Measurements from ENCODE around the gene DDX39A.
"Not testable (repeated sequence)": the region's sequence is repeated elsewhere in the genome, so short reads cannot be mapped to it uniquely, and the experiment has no call there.

The DDX39A gene

DNA sequence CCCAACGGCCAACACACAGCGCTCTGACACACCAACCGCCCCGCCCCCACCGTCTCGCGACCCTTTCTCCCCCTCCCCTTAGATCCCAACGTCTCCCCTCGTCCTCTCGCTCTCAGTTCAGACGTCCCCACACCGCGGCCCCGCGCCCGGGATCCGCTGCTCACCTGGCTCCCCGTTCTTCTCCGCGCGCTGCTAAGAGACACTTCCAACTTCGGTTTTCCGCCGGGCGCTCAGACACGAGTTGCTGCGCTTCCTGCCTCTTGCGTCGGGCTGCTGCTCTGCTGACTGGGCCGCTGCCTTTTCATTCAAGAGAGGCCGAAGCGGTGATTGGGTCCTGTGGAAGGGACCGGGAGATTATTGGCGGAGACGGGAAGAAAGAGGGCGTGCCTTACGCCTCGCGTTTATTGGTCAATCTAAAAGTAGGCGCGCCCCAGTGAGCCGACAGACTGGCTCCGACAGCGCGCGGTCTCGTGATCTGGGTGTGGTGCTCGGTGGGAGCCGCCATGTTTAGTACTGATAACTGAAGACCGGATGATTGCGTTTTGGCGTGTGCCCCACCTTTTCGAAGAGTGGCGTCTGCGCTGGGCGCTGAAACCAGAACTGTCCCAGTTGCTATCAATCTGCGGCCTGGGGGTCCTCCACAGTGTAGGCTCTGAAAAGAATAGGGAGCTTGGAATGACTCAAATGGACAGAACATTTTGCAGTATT, at the start of gene DDX39A:
DDX39A (minus strand) TSS at position 236 of the 708 bp plus-strand sequence. CDS start 6,121 bp downstream, outside the sequence.
- DNase-seq (ENCODE audit: low spot score) = peak; percentile 100

GRCh38 chr19:14467816-14468215, 48.7 kb upstream of the DDX39A start:
- DNase-seq (ENCODE audit: low spot score) = no peak

DNA sequence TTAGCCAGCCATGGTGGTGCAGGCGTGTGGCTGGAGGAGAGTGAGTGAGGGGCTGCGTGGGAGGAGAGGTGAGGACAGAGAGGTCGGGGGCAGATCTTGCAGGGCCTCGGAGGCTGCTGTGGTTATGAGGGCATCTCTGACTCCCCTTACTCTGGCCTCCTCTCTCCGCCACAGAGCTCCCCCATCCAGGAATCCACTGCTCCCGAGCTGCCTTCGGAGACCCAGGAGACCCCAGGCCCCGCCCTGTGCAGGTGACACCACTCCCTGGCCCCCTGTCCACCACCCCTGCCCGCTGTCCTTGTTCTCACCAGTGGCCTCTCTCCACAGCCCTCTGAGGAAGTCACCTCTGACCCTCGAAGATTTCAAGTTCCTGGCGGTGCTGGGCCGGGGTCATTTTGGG, 48.2 kb upstream of the DDX39A start:
- no peak for DNase-seq (ENCODE audit: low spot score)

DNA sequence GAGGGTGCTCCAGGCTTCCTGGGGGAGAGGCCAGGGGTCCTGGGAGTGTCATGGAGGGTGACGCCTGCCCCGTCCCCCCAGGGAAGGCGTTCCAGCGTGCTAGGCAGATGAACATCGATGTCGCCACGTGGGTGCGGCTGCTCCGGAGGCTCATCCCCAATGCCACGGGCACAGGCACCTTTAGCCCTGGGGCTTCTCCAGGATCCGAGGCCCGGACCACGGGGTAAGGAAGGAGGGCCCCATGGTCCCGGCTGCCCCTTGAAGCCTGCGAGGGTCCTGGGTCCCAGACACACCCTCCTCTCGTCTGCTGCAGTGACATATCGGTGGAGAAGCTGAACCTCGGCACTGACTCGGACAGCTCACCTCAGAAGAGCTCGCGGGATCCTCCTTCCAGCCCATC, 44.6 kb upstream of the DDX39A start:
- DNase-seq (ENCODE audit: low spot score) = no peak

DNA sequence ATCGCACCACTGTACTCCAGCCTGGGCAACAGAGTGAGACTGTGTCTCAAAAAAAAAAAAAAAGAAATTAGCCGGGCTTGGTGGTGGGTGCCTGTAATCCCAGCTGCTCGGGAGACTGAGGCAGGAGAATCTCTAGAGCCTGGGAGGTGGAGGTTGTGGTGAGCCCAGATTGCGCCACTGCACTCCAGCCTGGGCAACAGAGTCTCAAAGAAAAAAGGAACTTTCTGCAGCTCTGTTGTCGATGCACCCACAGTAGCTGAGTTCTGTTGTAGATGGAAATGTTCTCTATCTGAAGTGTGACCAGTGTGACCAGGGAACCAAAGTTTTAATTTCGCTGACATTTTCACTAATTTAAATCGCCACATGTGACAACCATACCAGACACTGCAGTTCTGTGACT, 43.3 kb upstream of the DDX39A start:
- not testable (repeated sequence) for DNase-seq (ENCODE audit: low spot score)

- DNase-seq (ENCODE audit: low spot score) = no peak
These were observed 41.8 kb upstream of the DDX39A start for GRCh38 chr19:14460935-14461334.

GRCh38 chr19:14459703-14460102, 40.6 kb upstream of the DDX39A start:
- no peak for DNase-seq (ENCODE audit: low spot score)

DNA sequence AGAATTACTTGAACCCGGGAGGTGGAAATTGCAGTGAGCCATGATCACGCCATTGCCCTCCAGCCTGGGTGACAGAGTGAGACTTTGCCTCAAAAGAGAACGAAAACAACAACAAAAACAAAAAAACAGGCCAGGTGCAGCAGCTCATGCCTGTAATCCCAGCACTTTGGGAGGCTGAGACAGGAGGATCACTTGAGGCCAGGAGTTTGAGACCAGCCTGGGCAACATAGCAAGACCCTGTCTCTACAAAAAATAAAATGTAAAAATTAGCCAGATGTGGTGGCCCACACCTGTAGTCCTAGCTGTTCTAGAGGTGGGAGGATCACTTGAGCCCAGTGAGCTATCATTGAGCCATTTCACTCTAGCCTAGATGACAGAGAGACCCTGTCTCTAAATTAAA, 33.2 kb upstream of the DDX39A start:
- DNase-seq (ENCODE audit: low spot score) = not testable (repeated sequence)

DNA sequence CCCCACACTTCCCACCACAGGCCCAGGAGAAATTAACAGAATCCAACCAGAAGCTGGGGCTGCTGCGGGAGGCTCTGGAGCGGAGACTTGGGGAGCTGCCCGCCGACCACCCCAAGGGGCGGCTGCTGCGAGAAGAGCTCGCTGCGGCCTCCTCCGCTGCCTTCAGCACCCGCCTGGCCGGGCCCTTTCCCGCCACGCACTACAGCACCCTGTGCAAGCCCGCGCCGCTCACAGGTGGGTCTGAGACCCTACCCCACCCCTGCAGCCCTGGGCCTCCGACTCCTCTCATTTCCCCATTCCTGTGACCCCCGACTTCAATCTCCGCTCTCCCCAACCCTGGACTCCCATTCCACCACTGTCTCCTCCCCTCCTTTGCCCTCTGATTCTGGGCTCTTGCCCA, 31.7 kb upstream of the DDX39A start:
- no peak for DNase-seq (ENCODE audit: low spot score)

- peak; percentile 68 for DNase-seq (ENCODE audit: low spot score)
These were observed 31.2 kb upstream of the DDX39A start for GRCh38 chr19:14450168-14450874.

DNA sequence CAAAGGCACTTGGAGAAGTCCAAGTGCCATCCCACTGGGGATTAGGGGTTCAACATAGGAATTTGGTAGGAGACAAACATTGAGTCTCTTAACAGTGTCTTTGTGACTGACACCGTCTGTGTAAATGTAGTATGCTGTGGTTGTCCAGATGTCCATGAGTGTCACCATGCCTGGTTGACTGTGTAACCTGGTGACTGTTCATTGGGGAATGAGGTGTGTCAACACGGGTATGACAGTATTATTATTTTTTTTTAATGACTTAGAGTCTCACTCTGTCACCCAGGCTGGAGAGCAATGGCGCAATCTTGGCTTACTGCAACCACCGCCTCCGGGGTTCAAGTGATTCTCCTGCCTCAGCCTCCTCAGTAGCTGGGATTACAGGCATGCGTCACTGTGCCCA, 30.2 kb upstream of the DDX39A start:
- no peak for DNase-seq (ENCODE audit: low spot score)

GRCh38 chr19:14446336-14447036, 27.3 kb upstream of the DDX39A start:
- no peak for DNase-seq (ENCODE audit: low spot score)

GRCh38 chr19:14443632-14444216, 24.6 kb upstream of the DDX39A start:
- no peak for DNase-seq (ENCODE audit: low spot score)

DNA sequence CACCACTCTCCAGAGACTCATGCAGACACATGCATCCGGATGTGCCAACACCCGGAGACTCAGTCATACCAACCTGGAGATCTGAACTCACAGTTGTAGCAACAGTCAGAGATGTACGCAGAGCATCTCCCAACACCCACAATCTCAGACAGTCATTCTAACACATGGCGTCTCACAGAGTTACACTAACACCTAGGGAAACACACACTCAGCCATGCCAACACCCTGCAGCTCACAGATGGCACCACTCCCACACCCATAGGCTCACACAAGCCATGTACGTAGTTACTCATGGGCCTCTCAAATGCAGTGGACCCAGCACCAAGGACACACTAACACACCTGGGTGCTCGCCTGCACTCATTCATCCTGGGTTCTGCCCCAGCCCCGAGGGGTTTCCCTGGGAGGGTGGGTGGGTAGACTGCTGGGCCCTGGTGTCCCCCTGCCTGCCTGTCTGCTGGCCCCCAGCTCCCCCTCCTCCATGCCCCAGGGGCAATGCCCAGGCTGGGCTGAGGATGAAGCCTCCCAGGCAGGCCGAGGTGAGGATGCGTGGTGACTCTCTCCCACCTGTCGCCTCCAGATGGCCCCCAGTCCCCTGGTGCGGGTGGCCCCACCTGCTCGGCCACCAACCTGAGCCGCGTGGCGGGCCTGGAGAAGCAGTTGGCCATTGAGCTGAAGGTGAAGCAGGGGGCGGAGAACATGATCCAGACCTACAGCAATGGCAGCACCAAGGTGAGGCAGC, 23.9 kb upstream of the DDX39A start:
- DNase-seq (ENCODE audit: low spot score) = no peak

- DNase-seq (ENCODE audit: low spot score) = no peak
These were observed 22.1 kb upstream of the DDX39A start for GRCh38 chr19:14441041-14441938.

DNA sequence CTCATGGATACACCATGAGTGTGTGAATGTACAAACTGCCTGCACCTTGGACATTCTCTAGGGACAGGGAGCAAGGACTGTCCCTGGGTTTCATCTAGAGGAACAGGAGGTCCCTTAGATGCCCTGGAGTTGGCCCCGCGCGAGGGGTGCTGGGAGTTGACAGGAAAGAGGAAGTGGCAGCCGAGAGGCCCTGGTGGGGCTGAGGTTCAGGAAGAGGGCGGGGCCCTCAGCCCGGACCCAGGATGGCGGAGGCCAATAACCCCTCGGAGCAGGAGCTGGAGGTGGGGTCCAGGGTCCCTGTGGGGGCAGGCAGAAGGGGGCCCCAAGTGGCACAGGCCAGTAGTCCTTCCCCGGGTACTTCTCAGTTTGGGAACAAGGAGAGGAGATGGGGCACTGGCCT, 20.9 kb upstream of the DDX39A start:
- peak; percentile 36 for DNase-seq (ENCODE audit: low spot score)

- no peak for DNase-seq (ENCODE audit: low spot score)
These were observed 19.9 kb upstream of the DDX39A start for GRCh38 chr19:14439014-14439413.

DNA sequence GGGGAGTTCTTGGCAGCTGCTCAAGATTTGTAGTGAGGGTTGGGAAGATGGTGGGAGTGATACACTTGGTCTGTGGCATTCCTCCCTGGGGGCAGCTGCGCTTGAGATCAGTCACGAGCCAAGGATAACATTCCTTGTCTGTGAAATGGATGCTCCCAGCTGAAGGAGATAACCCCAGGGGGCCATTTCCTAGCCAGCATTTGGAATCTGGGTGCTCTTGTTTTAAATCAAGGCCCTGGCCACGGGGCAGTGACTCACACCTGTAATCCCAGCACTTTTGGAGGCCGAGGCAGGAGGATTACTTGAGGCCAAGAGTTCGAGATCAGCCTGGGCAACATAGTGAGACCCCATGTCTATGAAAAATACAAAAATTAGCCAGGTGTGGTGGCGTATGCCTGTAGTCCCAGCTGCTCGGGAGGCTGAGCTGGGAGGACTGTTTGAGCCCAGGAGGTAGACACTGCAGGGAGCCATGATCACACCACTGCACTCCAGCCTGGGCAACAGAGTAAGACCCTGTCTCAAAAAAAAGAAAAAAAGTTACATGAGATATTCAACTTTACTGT, 18.5 kb upstream of the DDX39A start:
- DNase-seq (ENCODE audit: low spot score) = no peak

DNA sequence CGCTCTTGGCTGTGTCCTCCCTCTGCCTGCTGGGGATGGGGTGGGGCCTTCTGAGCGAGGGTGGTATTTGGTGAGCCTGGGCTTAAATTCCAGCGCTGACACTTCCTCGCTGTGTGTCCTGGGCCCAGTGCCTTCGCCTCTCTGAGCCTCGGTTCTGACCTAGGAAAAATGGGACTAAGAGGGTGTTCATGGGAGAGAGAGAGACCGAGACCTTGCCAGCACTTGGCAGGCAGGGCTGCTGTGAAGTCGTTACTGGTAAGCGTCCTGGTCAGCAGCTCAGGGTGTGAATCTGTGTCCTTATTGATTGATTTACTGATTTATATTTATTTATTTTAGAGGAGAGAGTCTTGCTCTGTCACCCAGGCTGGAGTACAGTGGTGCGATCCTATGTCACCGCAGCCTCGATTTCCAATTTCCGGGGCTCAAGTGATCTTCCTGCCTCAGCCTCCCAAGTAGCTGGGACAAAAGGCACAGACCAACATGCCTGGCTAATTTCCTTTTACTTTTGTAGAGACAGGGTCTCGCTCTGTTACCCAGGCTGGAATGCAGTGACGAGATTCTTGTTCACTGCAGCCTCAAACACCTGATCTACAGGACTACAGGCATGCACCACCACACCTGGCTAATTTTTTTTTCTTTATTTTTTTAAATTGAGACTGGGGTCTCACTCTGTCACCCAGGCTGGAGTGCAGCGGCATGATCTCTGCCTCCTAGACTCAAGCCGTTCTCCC, 16.3 kb upstream of the DDX39A start:
- DNase-seq (ENCODE audit: low spot score) = no peak

Data from hematopoietic multipotent progenitor cell treated with erythropoietin and hydrocortisone succinate and interleukin-3 and kit ligand, for 15 days (in vitro differentiated cells).